Stimulated activated CD4-positive, alpha-beta T cell treated with anti-CD3 and anti-CD28 coated beads, Interleukin-12 subunit alpha, Interleukin-12 subunit beta, amount 100 ng/mL, for 24 hours (primary cell): ENCODE data around the gene RNF214.
A peak's percentile ranks its signal among the peaks of the same experiment; 100 is the strongest.
"Not testable (repeated sequence)": the region's sequence is repeated elsewhere in the genome, so short reads cannot be mapped to it uniquely, and the experiment has no call there.

Experiments
- DNase-seq, 2 experiments: peaks; one replicate each; pipeline ENCODE4 v3.0.0-alpha.2; 2020; ENCODE audit warnings: low read depth in 2 of 2

The RNF214 gene

DNA sequence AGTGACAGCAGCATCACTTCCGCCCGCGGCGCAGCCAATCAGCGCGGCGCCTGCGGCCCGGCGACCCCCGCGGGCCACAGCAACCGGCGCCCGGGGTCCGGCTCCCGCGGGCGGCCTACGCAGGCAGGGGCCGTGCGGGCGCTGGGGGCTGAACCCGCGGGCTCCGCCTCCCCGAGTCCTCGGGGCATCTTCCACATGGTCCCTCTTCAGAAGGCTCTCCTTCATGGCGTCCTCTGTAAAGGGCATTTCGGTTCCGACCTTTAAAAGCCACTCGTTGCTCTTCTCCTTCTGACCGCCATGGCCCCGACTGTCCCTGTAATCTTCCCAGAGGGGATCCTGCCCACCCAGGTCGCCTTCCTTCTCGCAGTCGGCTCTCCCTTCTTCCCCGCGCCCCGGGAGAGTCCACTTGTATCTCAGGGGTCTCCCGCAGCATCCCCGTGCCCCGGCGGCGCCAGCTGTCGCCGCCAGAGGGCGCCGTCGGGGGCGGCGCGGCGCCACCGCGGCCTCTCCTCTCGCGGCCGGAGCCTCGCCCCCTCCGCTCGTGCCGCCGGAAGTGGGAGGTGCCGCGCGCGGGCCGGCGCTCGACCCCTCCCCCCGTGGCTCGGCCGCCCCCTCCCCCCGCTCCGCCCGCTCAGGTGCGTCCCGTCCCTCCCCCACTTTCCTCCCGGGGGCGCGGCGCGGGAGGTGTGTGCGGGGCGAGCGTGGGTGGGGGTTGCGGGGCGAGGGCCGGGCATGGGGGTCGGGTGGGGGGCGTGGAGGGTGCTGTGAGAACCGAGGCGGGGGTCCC, at the start of gene RNF214:
RNF214 (plus strand) TSS at position 580 of the 787 bp plus-strand sequence. CDS start 1,602 bp downstream, outside the sequence.
- DNase-seq: peak; percentile 60 to 62

DNA sequence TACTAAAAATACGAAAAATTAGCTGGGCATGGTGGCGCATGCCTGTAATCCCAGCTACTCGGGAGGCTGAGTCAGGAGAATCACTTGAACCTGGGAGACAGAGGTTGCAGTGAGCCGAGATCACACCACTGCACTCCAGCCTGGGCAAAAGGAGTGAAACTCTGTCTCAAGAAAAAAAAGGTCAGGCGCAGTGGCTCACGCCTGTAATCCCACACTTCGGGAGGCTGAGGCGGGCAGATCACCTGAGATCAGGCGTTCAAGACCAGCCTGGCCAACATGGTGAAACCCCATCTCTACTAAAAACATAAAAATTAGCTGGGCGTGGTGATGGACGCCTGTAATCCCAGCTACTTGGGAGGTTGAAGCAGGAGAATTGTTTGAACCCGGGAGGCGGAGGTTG, 49.3 kb upstream of the RNF214 start:
- DNase-seq: not testable (repeated sequence)

DNA sequence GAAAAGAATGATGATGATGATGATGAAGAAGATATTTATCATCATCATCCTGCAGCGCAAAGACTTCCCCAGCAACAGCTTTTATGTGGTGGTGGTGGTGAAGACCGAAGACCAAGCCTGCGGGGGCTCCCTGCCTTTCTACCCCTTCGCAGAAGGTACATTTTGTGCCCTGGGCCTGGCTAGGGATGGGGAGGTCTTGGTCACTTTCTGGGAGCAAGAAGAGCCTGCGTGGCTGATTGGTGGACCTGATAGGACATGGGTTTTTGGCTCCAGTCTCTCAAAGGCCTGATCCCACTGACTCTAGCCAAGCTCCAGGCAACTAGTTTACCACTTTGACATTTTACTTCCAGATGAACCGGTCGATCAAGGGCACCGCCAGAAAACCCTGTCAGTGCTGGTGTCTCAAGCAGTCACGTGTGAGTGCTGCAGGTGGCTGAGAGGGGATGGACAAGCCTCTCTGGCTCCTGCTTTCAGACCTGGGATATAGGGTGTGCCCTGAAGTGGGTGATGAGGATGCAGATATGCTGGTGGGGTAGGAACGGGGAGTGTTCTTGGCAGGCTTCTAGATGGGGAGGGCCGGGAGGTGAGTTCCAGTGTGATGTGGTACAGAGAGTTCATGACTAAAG, 48.6 kb upstream of the RNF214 start:
- DNase-seq: no peak

DNA sequence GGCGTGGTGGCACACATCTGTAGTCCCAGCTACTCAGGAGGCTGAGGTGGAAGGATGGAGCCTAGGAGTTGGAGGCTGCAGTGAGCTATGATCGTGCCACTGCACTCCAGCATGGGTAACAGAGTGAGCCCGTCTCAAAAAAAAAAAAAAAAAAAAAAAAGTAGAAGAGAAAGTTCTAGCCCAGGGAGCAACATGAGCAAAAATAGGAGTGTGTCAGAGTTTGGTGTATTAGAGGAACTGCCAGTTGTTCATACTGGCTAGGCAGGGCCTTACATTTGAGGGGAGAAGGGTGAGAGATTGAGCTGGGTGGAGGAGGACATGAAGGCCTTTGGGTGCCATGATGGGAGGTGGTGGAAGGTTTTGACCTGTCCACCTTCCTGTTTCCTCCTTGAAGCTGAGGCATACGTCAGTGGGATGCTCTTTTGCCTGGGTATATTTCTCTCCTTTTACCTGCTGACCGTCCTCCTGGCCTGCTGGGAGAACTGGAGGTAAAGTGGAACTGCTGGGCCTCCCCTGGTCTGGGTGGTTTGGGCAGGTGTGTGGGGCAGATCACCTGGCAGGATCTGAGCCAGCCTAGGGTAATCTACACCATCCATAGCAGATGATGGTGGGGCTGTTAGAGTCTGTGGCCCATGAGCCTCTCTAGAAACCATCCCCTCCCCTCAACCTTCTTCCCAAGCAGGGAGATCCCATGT, 46.6 kb upstream of the RNF214 start:
- no peak for DNase-seq

DNA sequence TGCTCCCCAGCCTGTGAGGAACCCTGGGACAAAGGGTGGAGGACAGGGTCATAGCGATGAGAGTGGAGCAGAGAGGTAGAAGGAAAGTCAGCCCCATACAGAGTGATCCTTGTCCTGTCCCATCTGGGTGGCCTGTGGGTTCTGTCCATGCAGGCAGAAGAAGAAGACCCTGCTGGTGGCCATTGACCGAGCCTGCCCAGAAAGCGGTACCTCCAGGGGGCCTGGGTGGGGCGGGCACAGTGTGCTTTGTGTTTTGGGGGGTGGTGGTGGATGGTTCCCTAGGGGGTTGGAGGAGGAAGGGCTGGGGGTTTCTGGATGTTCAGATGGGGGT, 46.1 kb upstream of the RNF214 start:
- no peak for DNase-seq

DNA sequence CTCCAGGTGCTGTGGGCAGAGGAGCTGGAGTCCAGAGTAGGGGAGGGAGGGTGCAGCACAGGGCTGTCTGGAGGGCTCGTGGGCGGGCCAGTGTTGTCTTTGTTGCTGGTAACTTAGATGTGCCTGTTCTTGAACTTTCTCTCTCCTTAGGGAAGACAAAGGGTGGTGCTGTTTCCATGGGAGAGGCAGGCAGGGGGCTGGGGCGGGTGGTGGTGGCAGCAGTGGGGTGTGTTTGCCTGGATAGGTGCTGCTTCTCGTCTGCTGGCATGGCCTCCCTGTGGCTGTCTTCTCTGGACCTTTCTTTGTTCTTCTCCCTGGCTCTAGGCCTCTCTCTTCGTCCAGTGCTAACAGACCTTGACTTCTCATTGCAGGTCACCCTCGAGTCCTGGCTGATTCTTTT, 45.5 kb upstream of the RNF214 start:
- DNase-seq: no peak

DNA sequence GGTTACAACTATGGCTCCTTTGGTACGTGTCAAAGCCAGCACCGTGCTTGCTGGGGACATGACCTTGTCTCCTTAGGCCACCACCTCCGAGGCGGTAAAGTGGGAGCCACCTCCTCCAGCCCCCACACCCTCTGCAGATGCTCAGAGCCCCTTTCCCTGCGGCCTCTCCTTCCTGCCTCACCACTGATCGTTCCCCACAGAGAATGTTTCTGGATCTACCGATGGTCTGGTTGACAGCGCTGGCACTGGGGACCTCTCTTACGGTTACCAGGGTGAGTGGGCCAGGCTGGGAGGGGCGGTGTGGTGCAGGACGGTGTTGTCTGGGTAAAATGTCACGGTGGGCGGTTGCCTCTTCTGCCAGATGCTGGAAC, 45.1 kb upstream of the RNF214 start:
- no peak for DNase-seq

DNA sequence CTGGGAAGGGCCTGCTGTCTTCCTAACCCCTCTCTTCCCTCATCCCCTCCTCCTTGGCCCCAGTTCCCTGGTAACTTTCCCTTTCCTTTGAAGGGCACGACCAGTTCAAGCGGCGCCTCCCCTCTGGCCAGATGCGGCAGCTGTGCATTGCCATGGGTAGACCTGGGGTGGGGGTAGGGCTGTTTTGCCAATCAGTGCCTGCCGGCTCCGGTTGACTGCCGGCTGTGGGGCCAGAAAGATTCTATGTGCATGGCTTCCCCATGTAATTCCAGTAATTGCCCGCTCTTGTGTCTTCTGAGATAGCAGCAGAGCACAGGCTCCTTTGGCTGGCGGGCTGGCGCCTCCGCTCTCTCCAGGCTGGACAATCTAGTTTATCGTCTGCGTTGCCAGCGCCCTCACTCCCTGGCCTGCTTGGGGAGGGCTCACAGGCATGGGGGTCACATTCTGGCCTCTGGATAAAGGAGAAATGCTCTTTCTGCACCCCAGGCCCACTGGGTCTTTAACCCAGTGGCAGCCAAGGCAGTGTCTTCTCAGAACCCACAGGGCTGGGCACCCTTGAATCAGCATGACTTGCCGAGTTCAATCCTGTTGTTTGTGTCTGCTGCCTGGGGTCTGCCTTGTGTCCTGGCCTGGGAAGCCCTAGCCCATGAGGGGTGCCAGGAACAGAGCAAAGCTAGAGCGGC, 44.5 kb upstream of the RNF214 start:
- no peak for DNase-seq

DNA sequence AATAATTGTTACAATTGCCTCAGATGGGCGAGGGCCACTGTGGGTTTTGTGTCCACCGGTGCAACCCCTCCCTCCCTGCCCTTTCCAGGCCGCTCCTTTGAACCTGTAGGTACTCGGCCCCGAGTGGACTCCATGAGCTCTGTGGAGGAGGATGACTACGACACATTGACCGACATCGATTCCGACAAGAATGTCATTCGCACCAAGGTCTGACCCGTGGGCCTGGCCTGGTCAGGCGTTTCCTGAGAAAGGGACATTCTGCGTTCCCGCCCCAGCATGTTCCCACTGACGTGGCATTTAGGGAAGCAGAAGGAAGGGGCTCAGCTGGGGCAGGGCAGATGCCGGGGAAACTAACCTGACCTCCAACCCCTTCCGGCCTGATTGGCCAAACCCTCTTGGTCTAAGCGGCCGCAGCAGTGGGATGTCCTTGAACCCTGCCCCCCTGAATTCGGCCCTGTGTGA, 43.8 kb upstream of the RNF214 start:
- no peak for DNase-seq

DNA sequence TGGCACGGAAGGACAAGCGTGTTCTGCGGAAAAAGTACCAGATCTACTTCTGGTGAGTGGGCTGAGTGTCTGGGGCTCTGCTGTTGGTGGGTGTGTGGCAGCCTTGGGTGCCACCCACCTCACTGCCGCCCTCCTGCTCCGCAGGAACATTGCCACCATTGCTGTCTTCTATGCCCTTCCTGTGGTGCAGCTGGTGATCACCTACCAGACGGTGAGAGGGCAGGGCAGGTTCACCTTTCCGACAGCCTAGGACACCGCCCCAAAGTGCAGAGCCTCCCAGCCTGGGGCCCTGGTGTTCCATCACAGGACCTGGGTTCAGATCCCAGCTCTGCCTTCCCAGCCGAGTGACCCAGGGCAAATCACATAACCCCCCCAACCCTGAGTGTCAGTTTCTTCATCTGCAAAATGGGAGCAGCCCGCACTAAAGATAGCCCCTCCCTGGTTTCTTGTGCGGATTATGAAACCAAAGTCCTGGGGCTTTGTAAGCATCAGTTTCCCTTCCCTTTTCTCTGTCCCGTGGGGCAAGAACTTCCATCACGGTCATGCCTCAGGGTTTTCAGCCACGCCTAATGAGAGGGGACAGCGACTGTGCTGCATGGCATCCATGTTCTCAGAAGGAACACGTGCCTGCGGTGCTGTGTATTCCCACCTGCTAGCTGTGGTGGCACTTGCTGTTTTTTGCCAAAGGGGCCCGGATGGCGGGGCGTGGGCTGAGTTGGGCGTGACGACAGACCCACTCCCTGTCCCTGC, 43.1 kb upstream of the RNF214 start:
- no peak for DNase-seq

DNA sequence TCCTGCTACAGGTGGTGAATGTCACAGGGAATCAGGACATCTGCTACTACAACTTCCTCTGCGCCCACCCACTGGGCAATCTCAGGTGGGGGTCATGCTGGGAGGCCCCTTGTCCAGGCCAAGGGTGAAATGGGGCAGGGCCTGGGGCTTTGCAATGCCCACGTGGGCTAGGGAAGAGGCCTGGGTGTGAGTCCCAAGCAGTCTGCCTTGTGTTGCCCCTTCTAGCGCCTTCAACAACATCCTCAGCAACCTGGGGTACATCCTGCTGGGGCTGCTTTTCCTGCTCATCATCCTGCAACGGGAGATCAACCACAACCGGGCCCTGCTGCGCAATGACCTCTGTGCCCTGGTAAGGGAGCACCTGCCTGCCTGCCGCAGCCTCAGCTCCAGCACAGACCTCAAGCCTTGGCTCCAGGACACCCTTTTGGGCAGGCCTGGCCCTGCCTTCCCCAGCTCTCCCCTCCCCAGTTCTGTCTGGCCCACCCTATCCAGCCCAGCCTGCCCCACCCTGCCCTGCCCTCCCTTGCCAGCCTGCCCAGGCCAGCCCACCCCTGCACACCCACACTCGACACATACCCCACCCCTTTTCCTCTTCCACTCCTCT, 42.4 kb upstream of the RNF214 start:
- DNase-seq: no peak

DNA sequence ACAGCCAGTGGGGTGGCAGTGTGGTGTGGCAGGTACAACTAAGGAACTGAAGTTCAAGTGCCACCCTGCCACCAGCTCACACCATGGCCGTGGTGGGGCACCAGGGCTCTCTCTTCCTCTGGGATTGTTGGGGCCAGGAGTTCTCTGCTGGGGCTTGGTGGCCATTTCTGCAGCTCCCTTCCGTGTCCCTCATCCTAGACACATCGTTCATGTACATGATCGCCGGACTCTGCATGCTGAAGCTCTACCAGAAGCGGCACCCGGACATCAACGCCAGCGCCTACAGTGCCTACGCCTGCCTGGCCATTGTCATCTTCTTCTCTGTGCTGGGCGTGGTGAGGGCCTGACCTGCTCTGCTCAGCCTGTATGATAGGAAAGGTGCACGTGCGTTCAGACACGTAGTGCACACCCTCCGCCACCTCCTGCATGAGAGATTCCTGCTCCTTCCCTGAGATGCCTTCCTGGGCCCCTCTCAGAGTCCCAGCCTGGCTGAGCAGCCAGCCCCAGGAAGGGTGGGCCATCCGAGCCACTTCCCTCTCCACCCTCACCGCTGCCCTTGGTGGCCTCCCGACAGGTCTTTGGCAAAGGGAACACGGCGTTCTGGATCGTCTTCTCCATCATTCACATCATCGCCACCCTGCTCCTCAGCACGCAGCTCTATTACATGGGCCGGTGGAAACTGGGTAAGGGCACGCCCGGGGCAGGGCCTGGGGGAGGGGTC, 40.6 kb upstream of the RNF214 start:
- no peak for DNase-seq

DNA sequence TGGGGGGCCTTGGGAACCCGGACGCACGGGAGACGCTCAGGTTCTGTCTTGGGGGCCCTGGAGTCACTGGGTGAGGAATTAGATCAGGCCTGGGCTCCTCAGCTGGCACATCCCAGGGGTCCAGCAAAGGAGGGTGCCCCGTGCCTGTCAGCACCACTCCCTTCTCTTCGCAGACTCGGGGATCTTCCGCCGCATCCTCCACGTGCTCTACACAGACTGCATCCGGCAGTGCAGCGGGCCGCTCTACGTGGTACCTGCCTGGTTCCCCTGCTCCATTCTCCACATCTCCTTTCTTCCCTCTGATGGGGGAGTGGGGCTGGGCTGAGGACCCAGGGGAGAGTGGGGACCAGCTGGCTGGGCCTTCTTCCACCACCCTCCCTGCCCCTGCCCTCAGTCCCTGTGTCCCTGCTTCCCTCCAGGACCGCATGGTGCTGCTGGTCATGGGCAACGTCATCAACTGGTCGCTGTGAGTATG, 40.0 kb upstream of the RNF214 start:
- DNase-seq: no peak

DNA sequence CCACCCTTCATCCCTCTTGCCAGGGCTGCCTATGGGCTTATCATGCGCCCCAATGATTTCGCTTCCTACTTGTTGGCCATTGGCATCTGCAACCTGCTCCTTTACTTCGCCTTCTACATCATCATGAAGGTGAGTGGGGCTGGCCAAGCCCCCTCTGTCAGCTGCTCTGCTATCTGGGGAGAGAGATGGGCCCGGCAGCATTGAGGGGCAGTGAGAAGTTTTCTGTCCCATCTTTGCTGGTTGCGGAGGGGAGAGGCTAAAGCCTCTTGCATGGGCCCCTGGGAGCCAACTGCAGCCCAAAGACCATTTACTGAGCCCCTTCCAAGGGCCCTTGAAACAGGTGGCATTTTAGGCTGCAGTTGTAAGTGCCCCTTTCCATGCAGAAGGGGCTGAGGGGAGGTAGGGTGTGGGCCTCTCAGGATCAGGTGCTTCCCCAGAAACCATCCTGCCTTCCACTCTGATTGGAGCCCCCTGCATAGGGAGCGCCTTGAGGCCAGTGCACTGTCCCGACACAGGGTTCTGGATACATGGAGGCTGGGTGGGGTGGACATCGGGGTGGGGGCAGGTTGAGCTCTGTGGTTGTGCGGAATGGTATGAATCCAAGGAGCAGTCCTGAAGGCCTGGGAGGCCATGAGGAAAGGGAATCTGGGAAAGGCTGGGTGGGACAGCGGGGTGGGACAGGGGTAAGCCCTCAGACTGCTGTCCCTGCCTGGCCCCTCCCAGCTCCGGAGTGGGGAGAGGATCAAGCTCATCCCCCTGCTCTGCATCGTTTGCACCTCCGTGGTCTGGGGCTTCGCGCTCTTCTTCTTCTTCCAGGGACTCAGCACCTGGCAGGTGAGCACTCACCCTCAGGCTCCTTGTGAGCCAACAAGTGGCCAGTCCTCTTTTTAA, 39.1 kb upstream of the RNF214 start:
- DNase-seq: no peak

DNA sequence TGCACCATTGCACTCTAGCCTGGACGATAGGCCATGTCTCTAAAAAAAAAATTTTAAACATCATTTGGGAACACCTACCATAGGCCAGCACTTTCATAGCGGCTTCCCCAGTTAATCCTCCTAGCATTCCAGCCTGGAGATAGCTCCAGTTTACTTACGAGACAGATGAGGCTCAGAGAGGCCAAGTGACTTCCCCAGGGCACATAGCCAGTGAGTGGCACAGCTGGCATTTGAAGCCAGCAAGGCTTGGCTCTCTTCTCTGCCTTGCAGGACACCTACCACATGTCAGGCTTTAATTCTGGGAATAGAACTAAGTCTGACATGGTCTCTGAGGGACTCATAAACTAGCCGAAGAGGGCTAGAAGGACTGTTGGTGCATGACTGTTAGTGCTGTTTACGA, 38.2 kb upstream of the RNF214 start:
- no peak for DNase-seq

DNA sequence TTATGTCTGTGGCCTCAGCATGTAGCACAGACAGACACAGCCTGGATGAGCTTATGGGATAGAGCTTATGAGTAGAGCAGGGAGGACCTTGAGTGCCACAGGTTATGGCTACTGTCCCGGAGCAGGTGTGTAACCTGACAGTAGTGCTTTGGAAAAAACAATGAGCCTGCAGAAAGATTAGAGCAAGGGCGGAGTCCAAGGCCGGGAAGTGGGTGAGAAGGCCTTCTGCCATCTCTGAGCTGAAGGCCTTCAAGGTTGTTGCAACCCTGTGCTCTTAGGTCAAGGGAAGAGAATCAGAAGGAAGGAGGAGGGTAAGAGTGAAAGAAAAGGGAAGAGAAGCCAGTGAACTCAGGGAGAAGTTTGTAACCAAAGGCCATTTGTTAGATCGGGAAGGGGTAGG, 37.2 kb upstream of the RNF214 start:
- DNase-seq: no peak

DNA sequence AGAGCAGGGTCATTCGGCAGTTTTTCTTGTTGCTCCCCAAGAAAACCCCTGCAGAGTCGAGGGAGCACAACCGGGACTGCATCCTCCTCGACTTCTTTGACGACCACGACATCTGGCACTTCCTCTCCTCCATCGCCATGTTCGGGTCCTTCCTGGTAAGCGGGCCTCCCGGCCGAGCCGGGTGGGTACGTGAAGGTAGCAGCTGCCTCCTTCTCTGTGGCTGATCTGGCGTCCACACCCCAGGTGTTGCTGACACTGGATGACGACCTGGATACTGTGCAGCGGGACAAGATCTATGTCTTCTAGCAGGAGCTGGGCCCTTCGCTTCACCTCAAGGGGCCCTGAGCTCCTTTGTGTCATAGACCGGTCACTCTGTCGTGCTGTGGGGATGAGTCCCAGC, 36.7 kb upstream of the RNF214 start:
- no peak for DNase-seq

DNA sequence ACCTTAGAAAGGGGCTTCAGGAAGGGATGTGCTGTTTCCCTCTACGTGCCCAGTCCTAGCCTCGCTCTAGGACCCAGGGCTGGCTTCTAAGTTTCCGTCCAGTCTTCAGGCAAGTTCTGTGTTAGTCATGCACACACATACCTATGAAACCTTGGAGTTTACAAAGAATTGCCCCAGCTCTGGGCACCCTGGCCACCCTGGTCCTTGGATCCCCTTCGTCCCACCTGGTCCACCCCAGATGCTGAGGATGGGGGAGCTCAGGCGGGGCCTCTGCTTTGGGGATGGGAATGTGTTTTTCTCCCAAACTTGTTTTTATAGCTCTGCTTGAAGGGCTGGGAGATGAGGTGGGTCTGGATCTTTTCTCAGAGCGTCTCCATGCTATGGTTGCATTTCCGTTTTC, 35.5 kb upstream of the RNF214 start:
- DNase-seq: no peak
